Vagina (tissue), 2 donors: ENCODE data around the gene LTBP4.

Experiments
- POLR2A ChIP-seq, 2 donors: fragments of 450-650 bp; IDR thresholded peaks; one replicate each; pipeline ENCODE4 v1.6.1; 2017; ENCODE audit warnings: antibody characterized with exemption in 2 of 2, mild to moderate bottlenecking in 2 of 2, moderate library complexity in 2 of 2
- TF ChIP-seq, protein P1 (sequence below), 3 experiments: fragments of 450-650 bp in 2 of 3; fragments of 200-600 bp in 1 of 3; sonication (generic) in 1 of 3; IDR thresholded peaks; one replicate each; pipeline ENCODE4 v1.5.1; 2017 to 2019; ENCODE audit warnings: antibody characterized with exemption in 3 of 3, mild to moderate bottlenecking in 2 of 3, moderate library complexity in 2 of 3

DNA sequence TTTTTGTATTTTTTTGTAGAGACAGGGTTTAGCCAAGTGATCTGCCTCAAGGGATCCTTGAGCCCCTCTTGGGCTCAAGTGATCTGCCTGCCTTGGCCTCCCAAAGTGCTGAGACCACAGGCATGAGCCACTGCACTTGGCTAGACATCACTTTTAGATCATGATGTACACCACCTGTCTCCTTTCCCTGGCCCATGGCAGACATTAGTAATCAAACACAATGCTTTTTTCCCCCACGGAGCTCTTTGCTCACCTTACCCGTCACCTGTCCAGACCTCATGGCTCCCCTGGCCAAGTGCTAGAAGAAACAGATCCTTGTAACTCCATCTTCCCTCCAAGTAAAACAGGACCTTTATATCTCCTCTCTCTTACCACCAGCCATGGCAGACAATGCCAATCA, 70.9 kb downstream of the LTBP4 start:
- no peak for TF ChIP-seq POLR2A (IDR thresholded peaks at IDR 0.05)
- TF ChIP-seq, protein P1, sequence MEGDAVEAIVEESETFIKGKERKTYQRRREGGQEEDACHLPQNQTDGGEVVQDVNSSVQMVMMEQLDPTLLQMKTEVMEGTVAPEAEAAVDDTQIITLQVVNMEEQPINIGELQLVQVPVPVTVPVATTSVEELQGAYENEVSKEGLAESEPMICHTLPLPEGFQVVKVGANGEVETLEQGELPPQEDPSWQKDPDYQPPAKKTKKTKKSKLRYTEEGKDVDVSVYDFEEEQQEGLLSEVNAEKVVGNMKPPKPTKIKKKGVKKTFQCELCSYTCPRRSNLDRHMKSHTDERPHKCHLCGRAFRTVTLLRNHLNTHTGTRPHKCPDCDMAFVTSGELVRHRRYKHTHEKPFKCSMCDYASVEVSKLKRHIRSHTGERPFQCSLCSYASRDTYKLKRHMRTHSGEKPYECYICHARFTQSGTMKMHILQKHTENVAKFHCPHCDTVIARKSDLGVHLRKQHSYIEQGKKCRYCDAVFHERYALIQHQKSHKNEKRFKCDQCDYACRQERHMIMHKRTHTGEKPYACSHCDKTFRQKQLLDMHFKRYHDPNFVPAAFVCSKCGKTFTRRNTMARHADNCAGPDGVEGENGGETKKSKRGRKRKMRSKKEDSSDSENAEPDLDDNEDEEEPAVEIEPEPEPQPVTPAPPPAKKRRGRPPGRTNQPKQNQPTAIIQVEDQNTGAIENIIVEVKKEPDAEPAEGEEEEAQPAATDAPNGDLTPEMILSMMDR (IDR thresholded peaks at IDR 0.05): no peak
